ENCODE measurements around the gene CPEB3. TPM values are rescaled to one million over a fixed set of nuclear protein-coding genes. Genes with fewer than 3 reads are reported as not detected.
A peak's percentile ranks its signal among the peaks of the same experiment; 100 is the strongest.

Gene CPEB3
- total RNA-seq, 1 donor from 2014 or later = 1.9 TPM

DNA sequence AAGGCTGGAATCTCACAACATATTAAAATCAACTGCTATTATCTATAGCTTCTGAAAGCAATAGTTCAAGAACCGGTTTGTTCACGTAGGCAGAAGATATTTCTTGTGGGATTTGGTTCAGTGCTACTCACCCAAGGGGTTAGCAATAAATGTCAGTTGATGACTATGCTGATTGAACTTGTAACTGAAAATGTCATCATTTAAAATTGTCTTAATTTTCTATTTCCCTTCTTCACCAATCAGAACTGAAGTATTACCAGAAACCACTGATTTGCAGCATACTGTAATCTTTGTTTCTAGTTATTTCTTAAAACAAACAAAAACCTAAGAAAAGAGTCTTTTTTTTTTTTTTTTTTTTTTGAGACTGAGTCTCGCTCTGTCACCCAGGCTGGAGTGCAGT, 46.1 kb downstream of the CPEB3 start:
- Mint-ChIP-seq H3K9me3 (no peaks in the 10 kb centered on the region), H3K36me3 (ENCODE audit: low read depth) (no peaks in the 10 kb centered on the region), H3K4me3 (ENCODE audit: low read depth) (no peak overlapping the region), H3K4me1 (ENCODE audit: low read depth) (peaks cover 29% of the 10 kb centered on the region), H3K27ac (no peak overlapping the region), H3K27me3 (ENCODE audit: low read depth) (peaks cover 19% of the 10 kb centered on the region)
- no peak for DNase-seq (ENCODE audit: low spot score)
- intact Hi-C loops (cut with micrococcal nuclease) = loop anchor here (5.0 kb wide), 1 partner anchor 348 kb away; the partner anchor contains the start of gene KIF11

- peak overlapping the region; percentile 7 for H3K4me3 Mint-ChIP-seq (ENCODE audit: low read depth)
- intact Hi-C loops (cut with micrococcal nuclease) = loop anchor here (5.0 kb wide), 1 partner anchor 349 kb away; the partner anchor contains the start of gene KIF11
Observed at GRCh38 chr10:92242910-92243671, 47.8 kb downstream of the CPEB3 start.

GRCh38 chr10:92242380-92242779, 48.5 kb downstream of the CPEB3 start:
- peaks cover 39% of the 10 kb centered on the region for H3K27me3 Mint-ChIP-seq (ENCODE audit: low read depth)
- H3K9me3 Mint-ChIP-seq = no peaks in the 10 kb centered on the region
- no peak overlapping the region for H3K27ac Mint-ChIP-seq
- H3K36me3 Mint-ChIP-seq (ENCODE audit: low read depth) = peaks cover 14% of the 10 kb centered on the region
- H3K4me1 Mint-ChIP-seq (ENCODE audit: low read depth) = peaks cover 37% of the 10 kb centered on the region
- intact Hi-C loops (cut with micrococcal nuclease) = loop anchor here (5.0 kb wide), 1 partner anchor 350 kb away; the partner anchor contains the start of gene KIF11
- H3K4me3 Mint-ChIP-seq (ENCODE audit: low read depth) = no peak overlapping the region
- DNase-seq (ENCODE audit: low spot score) = no peak

More at GRCh38 chr10:92242910-92243671, 47.8 kb downstream of the CPEB3 start:
- peaks cover 10% of the 10 kb centered on the region for H3K36me3 Mint-ChIP-seq (ENCODE audit: low read depth)
- peaks cover 32% of the 10 kb centered on the region for H3K27me3 Mint-ChIP-seq (ENCODE audit: low read depth)
- H3K27ac Mint-ChIP-seq = no peak overlapping the region
- H3K4me1 Mint-ChIP-seq (ENCODE audit: low read depth) = peaks cover 37% of the 10 kb centered on the region
- H3K9me3 Mint-ChIP-seq = no peaks in the 10 kb centered on the region
- no peak for DNase-seq (ENCODE audit: low spot score)

DNA sequence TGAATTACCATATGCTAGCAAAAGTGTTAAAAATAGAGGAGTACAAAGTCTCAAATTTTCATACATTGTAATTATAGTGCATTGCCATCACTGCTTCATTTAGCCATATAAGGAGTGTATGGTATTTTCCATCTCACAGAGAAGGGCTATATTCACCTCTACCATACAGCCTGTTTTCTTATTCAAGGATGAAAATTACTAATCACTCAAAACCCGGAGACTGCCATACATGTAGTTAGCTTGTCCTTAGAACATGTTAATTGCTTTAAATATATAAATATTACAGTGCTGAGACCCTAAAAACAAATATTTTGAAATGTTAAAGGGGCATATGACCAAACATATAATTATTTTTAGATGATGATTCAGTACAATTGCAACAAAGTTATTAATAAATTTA, 49.4 kb downstream of the CPEB3 start:
- Mint-ChIP-seq H3K27ac (no peak overlapping the region), H3K36me3 (ENCODE audit: low read depth) (peaks cover 18% of the 10 kb centered on the region), H3K4me1 (ENCODE audit: low read depth) (peaks cover 39% of the 10 kb centered on the region), H3K27me3 (ENCODE audit: low read depth) (peaks cover 43% of the 10 kb centered on the region), H3K4me3 (ENCODE audit: low read depth) (peak overlapping the region; percentile 78), H3K9me3 (no peaks in the 10 kb centered on the region)
- no peak for DNase-seq (ENCODE audit: low spot score)
- intact Hi-C loops (cut with micrococcal nuclease) = loop anchor here (5.0 kb wide), 1 partner anchor 351 kb away; the partner anchor contains the start of gene KIF11

DNA sequence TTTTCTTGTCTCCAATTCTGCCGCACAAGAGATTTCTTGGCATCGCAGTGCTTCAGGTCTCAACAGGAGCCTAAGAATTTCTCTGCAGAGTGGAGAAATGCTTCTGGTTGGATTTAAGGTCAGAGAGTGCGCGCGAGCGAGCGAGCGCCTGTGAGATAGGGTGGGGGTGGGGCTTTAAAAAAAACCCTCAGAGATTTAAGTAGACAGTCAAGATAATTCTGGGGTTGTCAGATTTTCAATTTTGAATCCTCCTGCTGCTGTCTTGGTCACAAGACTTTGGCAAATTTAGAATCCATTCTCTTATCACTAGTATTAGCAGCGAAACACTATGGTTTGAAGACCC, 49.7 kb downstream of the CPEB3 start:
- DNase-seq (ENCODE audit: low spot score) = no peak
- Mint-ChIP-seq H3K9me3 (no peaks in the 10 kb centered on the region), H3K36me3 (ENCODE audit: low read depth) (peaks cover 18% of the 10 kb centered on the region), H3K4me1 (ENCODE audit: low read depth) (peaks cover 39% of the 10 kb centered on the region), H3K27me3 (ENCODE audit: low read depth) (peaks cover 43% of the 10 kb centered on the region), H3K4me3 (ENCODE audit: low read depth) (peak overlapping the region; percentile 78), H3K27ac (no peak overlapping the region)
- intact Hi-C loops (cut with micrococcal nuclease) = loop anchor here (5.0 kb wide), 1 partner anchor 351 kb away; the partner anchor contains the start of gene KIF11

GRCh38 chr10:92240289-92241157, 50.4 kb downstream of the CPEB3 start:
- intact Hi-C loops (cut with micrococcal nuclease) = loop anchor here (1.0 to 5.0 kb wide), 2 partner anchors 51 to 352 kb away; partner anchors contain the start of genes CPEB3, KIF11 and MARCHF5
- Mint-ChIP-seq H3K36me3 (ENCODE audit: low read depth) (peaks cover 18% of the 10 kb centered on the region), H3K9me3 (no peaks in the 10 kb centered on the region), H3K27ac (peak overlapping the region; percentile 1), H3K4me1 (ENCODE audit: low read depth) (peaks cover 39% of the 10 kb centered on the region), H3K4me3 (ENCODE audit: low read depth) (peak overlapping the region; percentile 78), H3K27me3 (ENCODE audit: low read depth) (peaks cover 46% of the 10 kb centered on the region)
- peak; percentile 18 for DNase-seq (ENCODE audit: low spot score)

DNA sequence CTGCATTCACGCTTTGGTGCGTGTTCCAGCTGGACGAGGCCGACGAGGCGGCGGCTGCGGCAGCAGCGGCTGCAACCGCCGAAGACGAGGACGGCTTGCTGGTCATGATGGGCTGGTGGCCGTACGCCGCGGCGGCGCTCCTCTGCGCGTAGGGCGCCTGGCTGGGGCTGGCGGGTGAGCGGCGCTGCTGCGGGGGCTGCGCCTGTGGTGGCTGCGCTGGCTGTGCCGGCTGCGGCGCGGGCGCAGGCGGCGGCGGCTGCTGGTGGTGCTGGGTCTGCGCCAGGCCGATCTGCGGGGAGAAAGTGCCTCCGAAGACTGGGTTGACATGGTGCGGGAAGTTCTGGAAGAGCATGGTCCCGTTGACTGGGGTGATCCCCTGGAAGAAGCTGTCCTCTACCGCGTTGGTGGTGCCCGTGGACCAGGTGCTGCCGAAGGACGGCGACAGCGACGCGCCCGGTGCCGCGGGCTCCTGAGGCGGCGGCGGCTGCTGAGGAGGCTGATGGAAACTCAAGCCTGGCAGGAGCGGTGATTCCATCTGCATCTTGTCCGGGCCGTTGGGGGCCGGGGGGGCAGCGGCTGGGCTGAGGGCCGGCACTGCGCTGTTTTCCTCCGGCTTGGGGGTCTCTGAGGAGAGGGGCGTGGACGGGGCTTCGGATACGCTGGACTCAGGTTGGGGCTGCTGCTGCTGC, 51.1 kb downstream of the CPEB3 start:
- peak; percentile 10 for DNase-seq (ENCODE audit: low spot score)
- H3K27me3 Mint-ChIP-seq (ENCODE audit: low read depth) = peaks cover 46% of the 10 kb centered on the region
- peak overlapping the region; percentile 78 for H3K4me3 Mint-ChIP-seq (ENCODE audit: low read depth)
- intact Hi-C loops (cut with micrococcal nuclease) = loop anchor here (1.0 to 5.0 kb wide), 2 partner anchors 52 to 353 kb away; partner anchors contain the start of genes CPEB3, KIF11 and MARCHF5
- H3K27ac Mint-ChIP-seq = no peak overlapping the region
- peaks cover 38% of the 10 kb centered on the region for H3K4me1 Mint-ChIP-seq (ENCODE audit: low read depth)
- H3K36me3 Mint-ChIP-seq (ENCODE audit: low read depth) = peaks cover 18% of the 10 kb centered on the region
- no peaks in the 10 kb centered on the region for H3K9me3 Mint-ChIP-seq

DNA sequence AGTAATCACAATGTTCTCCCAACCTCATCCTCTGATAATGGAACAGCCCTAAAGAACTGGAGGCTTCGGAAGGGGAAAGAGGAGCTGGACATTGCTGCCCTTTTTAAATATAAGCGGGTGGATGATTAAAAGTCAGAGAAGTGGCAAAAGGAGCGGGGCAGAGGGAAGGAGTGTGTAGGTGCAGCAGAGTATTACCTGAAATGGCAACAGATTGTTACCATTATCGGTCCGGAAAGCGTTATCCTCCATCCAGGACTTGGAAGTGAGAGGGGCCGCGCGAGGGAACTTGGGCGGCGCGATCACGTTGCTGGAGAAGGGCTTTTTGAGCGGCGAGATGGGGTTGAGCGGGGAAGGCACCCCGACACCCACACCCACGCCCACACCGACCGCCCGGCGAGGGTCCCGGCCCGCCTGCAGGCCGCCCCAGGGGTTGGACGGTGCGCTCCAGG, 51.7 kb downstream of the CPEB3 start:
- Mint-ChIP-seq H3K27me3 (ENCODE audit: low read depth) (peaks cover 46% of the 10 kb centered on the region), H3K4me1 (ENCODE audit: low read depth) (peaks cover 36% of the 10 kb centered on the region), H3K27ac (no peak overlapping the region), H3K36me3 (ENCODE audit: low read depth) (peaks cover 18% of the 10 kb centered on the region), H3K4me3 (ENCODE audit: low read depth) (peak overlapping the region; percentile 78), H3K9me3 (no peaks in the 10 kb centered on the region)
- intact Hi-C loops (cut with micrococcal nuclease) = no loop called here
- no peak for DNase-seq (ENCODE audit: low spot score)

DNA sequence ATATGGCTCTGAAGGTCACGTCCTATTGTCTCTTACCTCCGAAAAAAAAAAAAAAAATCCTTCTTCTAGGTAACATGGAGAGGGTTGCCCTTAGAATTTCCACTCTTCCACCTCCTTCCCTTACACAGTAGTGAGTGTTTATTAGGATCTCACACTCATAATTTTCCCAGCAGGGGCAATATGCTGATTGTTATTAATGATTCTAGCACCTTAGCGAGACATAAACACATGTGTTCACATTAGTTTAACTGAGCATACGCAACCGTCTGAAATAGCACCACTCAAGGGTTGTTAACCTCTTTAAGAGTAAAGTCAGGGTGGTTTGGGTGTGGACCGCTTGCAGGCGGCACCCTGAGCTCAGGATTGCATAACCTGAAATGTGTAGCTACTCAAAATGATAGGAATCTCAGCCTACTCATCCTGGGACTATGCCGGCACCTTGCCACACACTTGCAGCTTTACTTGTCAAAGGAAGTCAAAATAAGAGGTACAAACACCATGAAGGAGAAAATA, 52.2 kb downstream of the CPEB3 start:
- Mint-ChIP-seq H3K4me3 (ENCODE audit: low read depth) (peak overlapping the region; percentile 78), H3K4me1 (ENCODE audit: low read depth) (peaks cover 36% of the 10 kb centered on the region), H3K27ac (no peak overlapping the region), H3K27me3 (ENCODE audit: low read depth) (peaks cover 46% of the 10 kb centered on the region), H3K9me3 (no peaks in the 10 kb centered on the region), H3K36me3 (ENCODE audit: low read depth) (peaks cover 18% of the 10 kb centered on the region)
- intact Hi-C loops (cut with micrococcal nuclease) = no loop called here
- DNase-seq (ENCODE audit: low spot score) = no peak

GRCh38 chr10:92238054-92238585, 52.8 kb downstream of the CPEB3 start:
- H3K27ac Mint-ChIP-seq = no peak overlapping the region
- DNase-seq (ENCODE audit: low spot score) = no peak
- peaks cover 18% of the 10 kb centered on the region for H3K36me3 Mint-ChIP-seq (ENCODE audit: low read depth)
- H3K9me3 Mint-ChIP-seq = no peaks in the 10 kb centered on the region
- no peak overlapping the region for H3K4me3 Mint-ChIP-seq (ENCODE audit: low read depth)
- intact Hi-C loops (cut with micrococcal nuclease) = no loop called here
- peaks cover 32% of the 10 kb centered on the region for H3K4me1 Mint-ChIP-seq (ENCODE audit: low read depth)
- peaks cover 44% of the 10 kb centered on the region for H3K27me3 Mint-ChIP-seq (ENCODE audit: low read depth)

DNA sequence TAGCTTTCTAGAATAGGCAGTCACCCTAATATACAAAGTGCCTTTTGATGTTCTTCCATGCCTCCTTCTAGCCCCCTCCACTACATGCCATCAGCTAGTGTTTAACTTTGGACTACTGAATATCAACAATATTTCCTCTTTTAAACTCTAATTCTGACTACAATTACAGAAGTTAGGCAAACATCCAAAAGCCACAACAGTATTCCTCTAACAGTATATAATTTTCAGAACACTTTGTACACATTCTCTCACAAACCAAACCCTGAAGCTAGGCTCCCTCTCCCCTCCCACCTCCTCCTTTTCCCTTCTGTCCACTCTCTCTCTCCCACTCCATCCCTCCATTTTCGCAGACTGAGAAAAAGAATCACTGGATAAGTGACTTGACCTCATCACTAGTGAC, 59.7 kb downstream of the CPEB3 start:
- Mint-ChIP-seq H3K4me1 (ENCODE audit: low read depth) (no peaks in the 10 kb centered on the region), H3K4me3 (ENCODE audit: low read depth) (no peak overlapping the region), H3K27me3 (ENCODE audit: low read depth) (peaks cover 10% of the 10 kb centered on the region), H3K36me3 (ENCODE audit: low read depth) (no peaks in the 10 kb centered on the region), H3K27ac (no peak overlapping the region), H3K9me3 (no peaks in the 10 kb centered on the region)
- DNase-seq (ENCODE audit: low spot score) = no peak
- intact Hi-C loops (cut with micrococcal nuclease) = no loop called here
